ENCODE data around the gene AP1S1. TPM values are rescaled to one million over a fixed set of nuclear protein-coding genes. Genes with fewer than 3 reads are reported as not detected.

The AP1S1 gene
- total RNA-seq, 4 donors from 2014 or later: 14.5 to 35.4 (median 22.7) TPM

DNA sequence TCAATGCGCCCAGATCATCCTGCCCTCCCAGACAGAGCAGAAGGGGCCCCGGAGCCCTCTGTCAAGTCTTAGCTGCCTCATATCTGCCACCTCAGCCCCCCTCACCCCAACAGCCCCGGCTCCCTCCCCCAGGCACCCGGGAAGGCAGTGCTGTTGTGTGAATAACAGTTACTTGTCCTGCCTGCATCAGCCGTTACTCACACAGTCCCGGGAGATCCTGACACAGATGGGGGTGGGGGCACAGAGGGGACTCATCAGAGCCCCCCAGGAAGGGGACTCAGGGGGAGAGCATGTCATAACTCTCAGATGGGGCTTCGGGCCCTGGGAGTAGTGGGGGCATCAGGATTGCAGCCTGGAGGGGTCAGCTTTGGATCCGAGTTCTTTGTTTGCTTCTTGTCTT lies 39.8 kb upstream of the AP1S1 start:
- no peak for DNase-seq (ENCODE audit: low spot score in 2 of 2)
- H3K27me3 ChIP-seq: no peaks in the 10 kb centered on the region
- no peaks in the 10 kb centered on the region for H3K36me3 ChIP-seq
- no peaks in the 10 kb centered on the region for H3K4me1 ChIP-seq
- WGBS, 2 donors: 35 to 45% methylated on average over 6 to 7 of the region's 8 CpGs
- no peaks in the 10 kb centered on the region for H3K9me3 ChIP-seq
- H3K4me3 ChIP-seq: no peak overlapping the region
- H3K27ac ChIP-seq: no peak overlapping the region
- TF ChIP-seq, protein P1, sequence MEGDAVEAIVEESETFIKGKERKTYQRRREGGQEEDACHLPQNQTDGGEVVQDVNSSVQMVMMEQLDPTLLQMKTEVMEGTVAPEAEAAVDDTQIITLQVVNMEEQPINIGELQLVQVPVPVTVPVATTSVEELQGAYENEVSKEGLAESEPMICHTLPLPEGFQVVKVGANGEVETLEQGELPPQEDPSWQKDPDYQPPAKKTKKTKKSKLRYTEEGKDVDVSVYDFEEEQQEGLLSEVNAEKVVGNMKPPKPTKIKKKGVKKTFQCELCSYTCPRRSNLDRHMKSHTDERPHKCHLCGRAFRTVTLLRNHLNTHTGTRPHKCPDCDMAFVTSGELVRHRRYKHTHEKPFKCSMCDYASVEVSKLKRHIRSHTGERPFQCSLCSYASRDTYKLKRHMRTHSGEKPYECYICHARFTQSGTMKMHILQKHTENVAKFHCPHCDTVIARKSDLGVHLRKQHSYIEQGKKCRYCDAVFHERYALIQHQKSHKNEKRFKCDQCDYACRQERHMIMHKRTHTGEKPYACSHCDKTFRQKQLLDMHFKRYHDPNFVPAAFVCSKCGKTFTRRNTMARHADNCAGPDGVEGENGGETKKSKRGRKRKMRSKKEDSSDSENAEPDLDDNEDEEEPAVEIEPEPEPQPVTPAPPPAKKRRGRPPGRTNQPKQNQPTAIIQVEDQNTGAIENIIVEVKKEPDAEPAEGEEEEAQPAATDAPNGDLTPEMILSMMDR (IDR thresholded peaks at IDR 0.05): no peak
- no peak for TF ChIP-seq EP300 (IDR thresholded peaks at IDR 0.05)
- TF ChIP-seq POLR2A (IDR thresholded peaks at IDR 0.05): no peak

DNA sequence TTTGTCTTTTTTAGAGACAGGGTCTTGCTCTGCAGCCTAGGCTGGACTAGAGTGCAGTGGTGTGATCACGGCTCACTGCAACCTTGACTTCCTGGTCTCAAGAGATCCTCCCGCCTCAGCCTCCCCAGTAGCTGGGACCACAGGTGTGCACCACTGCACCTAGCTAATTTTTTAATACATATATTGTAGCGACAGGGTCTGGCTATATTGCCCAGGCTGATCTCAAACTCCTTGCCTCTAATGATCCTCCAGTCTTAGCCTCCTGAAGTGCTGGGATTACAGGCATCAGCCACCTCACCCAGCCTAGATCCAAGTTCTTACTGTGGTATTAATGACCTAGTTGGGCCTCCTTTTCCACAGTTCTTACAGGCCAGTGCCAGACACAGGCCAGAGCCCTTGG lies 39.1 kb upstream of the AP1S1 start:
- H3K4me1 ChIP-seq: no peaks in the 10 kb centered on the region

DNA sequence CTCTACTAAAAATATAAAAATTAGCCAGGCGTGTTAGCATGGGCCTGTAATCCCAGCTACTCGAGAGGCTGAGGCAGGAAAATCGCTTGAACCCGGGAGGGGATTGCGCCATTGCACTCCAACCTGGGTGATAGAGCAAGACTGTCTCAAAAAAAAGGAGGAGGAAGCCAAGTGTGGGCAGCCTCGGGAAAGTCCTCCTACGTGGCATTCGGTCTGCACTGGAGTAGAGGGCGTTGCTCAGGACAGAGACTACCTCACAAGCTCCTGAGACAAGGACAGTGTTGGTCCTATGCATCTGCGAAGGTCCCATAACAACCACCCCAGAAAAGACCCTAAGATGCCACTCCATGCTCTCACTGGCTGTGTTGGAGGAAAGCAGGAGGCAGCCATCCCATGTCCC lies 37.4 kb upstream of the AP1S1 start:
- no peaks in the 10 kb centered on the region for H3K9me3 ChIP-seq
- no peaks in the 10 kb centered on the region for H3K36me3 ChIP-seq
- H3K27ac ChIP-seq: no peak overlapping the region
- WGBS, 2 donors: 83 to 84% methylated on average over 9 to 10 of the region's 10 CpGs
- no peak for DNase-seq (ENCODE audit: low spot score in 2 of 2)
- H3K4me1 ChIP-seq: peaks cover 0 to 8% (median 3%) of the 10 kb centered on the region in 4 donors
- TF ChIP-seq, protein P1 (IDR thresholded peaks at IDR 0.05): no peak
- H3K4me3 ChIP-seq: no peak overlapping the region
- no peaks in the 10 kb centered on the region for H3K27me3 ChIP-seq

More for the DNA sequence above, 39.1 kb upstream of the AP1S1 start:
- WGBS, 2 donors: 85 to 100% methylated on average over 3 of the region's 3 CpGs
- no peak overlapping the region for H3K27ac ChIP-seq
- H3K36me3 ChIP-seq: no peaks in the 10 kb centered on the region
- TF ChIP-seq EP300 (IDR thresholded peaks at IDR 0.05) (no peak), POLR2A (IDR thresholded peaks at IDR 0.05) (no peak)
- TF ChIP-seq, protein P1 (IDR thresholded peaks at IDR 0.05): no peak
- no peak overlapping the region for H3K4me3 ChIP-seq
- no peaks in the 10 kb centered on the region for H3K27me3 ChIP-seq
- no peaks in the 10 kb centered on the region for H3K9me3 ChIP-seq
- DNase-seq (ENCODE audit: low spot score in 2 of 2): no peak

DNA sequence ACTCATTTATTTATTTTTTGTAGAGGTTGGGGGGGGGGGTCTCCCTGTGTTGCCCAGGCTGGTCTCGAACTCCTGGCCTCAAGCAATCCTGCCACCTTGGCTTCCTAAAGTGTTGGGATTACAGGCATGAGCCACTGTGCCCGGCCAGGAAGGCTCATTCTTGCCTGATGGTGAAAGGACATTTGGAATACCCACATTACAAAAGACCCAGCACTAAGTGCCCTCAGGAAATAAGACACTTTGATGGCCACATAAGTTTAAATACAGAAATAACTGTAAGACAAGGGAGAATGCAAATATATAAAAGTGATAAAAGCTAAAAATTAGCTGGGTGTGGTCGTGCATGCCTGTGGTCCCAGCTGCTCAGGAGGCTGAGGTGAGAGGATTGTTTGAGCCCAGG lies 35.4 kb upstream of the AP1S1 start:
- no peak for TF ChIP-seq EP300 (IDR thresholded peaks at IDR 0.05)
- TF ChIP-seq, protein P1 (IDR thresholded peaks at IDR 0.05): no peak
- TF ChIP-seq POLR2A (IDR thresholded peaks at IDR 0.05): no peak
- H3K9me3 ChIP-seq: no peaks in the 10 kb centered on the region
- no peak overlapping the region for H3K27ac ChIP-seq
- WGBS, 2 donors: 87 to 91% methylated on average over 3 of the region's 3 CpGs
- H3K4me3 ChIP-seq: no peak overlapping the region
- H3K4me1 ChIP-seq: peaks cover 0 to 21% (median 6%) of the 10 kb centered on the region in 4 donors
- no peak for DNase-seq (ENCODE audit: low spot score in 2 of 2)
- no peaks in the 10 kb centered on the region for H3K36me3 ChIP-seq
- H3K27me3 ChIP-seq: no peaks in the 10 kb centered on the region

DNA sequence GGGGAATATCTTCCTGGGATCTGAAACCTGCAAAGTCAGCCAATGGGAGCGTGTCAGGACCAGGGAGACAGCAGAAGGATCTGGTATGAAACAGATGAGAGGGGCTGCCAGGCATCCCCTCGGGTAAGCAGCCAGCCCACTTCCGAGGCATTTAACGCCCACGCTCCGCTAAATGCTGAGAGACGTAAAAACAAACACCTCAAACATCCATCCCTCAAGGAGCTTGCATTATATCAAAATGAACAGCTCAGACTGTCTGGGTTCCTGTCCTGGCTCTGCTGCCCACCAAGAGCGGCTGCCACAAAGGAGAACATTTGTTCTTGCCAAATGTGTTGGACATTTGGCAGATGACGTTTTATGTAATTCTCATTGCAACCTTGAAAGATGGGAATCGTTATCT lies 34.4 kb upstream of the AP1S1 start:
- no peak for DNase-seq (ENCODE audit: low spot score in 2 of 2)
- H3K27ac ChIP-seq: no peak overlapping the region
- 45 to 60% methylated on average over 10 of the region's 10 CpGs for WGBS, 2 donors
- H3K36me3 ChIP-seq: no peaks in the 10 kb centered on the region
- peaks cover 0 to 30% (median 10%) of the 10 kb centered on the region in 4 donors for H3K4me1 ChIP-seq
- no peak overlapping the region for H3K4me3 ChIP-seq
- H3K27me3 ChIP-seq: no peaks in the 10 kb centered on the region
- H3K9me3 ChIP-seq: no peaks in the 10 kb centered on the region
- TF ChIP-seq POLR2A (IDR thresholded peaks at IDR 0.05) (no peak), EP300 (IDR thresholded peaks at IDR 0.05) (no peak)
- TF ChIP-seq, protein P1 (IDR thresholded peaks at IDR 0.05): no peak

All from tibial nerve (tissue), 4 donors.